HG03439 (cell line): ENCODE measurements around the gene FBXO31.
A peak's percentile ranks its signal among the peaks of the same experiment; 100 is the strongest.

ENCODE experiments used
- ATAC-seq: cut with Tn5 transposase; IDR thresholded peaks from one replicate; pipeline ENCODE4 v1.9.1; 2021; ENCODE audit warnings: mild to moderate bottlenecking, moderate library complexity; ENCODE audit not compliant: unreplicated experiment

The FBXO31 gene

GRCh38 chr16:87316923-87317749, 66.4 kb downstream of the FBXO31 start, which contains the start of gene C16orf95:
Gene C16orf95, minus strand, starts transcription at chr16:87317392. Its CDS starts 150 bp downstream, at chr16:87317242.
- peak; percentile 89 for ATAC-seq

GRCh38 chr16:87316450-87316922, 67.1 kb downstream of the FBXO31 start:
- no peak for ATAC-seq

- ATAC-seq, result no peak
Measured at GRCh38 chr16:87314990-87315420, 68.6 kb downstream of the FBXO31 start.

GRCh38 chr16:87312008-87312407, 71.6 kb downstream of the FBXO31 start:
- ATAC-seq, result no peak

- no peak for ATAC-seq
Measured at GRCh38 chr16:87311387-87311786, 72.2 kb downstream of the FBXO31 start.

- ATAC-seq, result no peak
Measured at GRCh38 chr16:87310610-87311009, 73.0 kb downstream of the FBXO31 start.

- ATAC-seq, result no peak
Measured at GRCh38 chr16:87309620-87310525, 73.7 kb downstream of the FBXO31 start.

GRCh38 chr16:87308826-87309225, 74.8 kb downstream of the FBXO31 start:
- no peak for ATAC-seq

GRCh38 chr16:87306516-87306915, 77.1 kb downstream of the FBXO31 start:
- ATAC-seq, result no peak

- no peak for ATAC-seq
Measured at GRCh38 chr16:87305505-87306391, 77.8 kb downstream of the FBXO31 start.

GRCh38 chr16:87304951-87305350, 78.6 kb downstream of the FBXO31 start:
- ATAC-seq, result no peak

GRCh38 chr16:87303962-87304521, 79.5 kb downstream of the FBXO31 start:
- ATAC-seq, result no peak

GRCh38 chr16:87303431-87303930, 80.1 kb downstream of the FBXO31 start:
- ATAC-seq, result no peak

GRCh38 chr16:87298857-87299465, 84.6 kb downstream of the FBXO31 start:
- ATAC-seq, result no peak

- no peak for ATAC-seq
Measured at GRCh38 chr16:87297918-87298631, 85.5 kb downstream of the FBXO31 start.

GRCh38 chr16:87297407-87297806, 86.2 kb downstream of the FBXO31 start:
- ATAC-seq, result no peak

- no peak for ATAC-seq
Measured at GRCh38 chr16:87295661-87296531, 87.7 kb downstream of the FBXO31 start.

- no peak for ATAC-seq
Measured at GRCh38 chr16:87295259-87295658, 88.3 kb downstream of the FBXO31 start.
